Choroid plexus epithelial cell (primary cell): ENCODE results near the gene RAB4B.
"Not testable (repeated sequence)": the region's sequence is repeated elsewhere in the genome, so short reads cannot be mapped to it uniquely, and the experiment has no call there.

Experiments
- DNase-seq: peaks from one replicate; pipeline ENCODE4 v3.0.0-alpha.2; 2010; ENCODE audit warnings: low read depth
- H3K4me3 ChIP-seq: 2 replicates; pipeline ENCODE4 v1.5.1; 2011; ENCODE audit warnings: low read depth, mild to moderate bottlenecking, control low read depth, low read length, moderate library complexity
- TF ChIP-seq, protein P1 (sequence below): conservative IDR thresholded peaks from 2 replicates; pipeline ENCODE4 v1.5.1; 2011; ENCODE audit warnings: low read depth, mild to moderate bottlenecking, control low read depth, inconsistent platforms, low read length, moderate library complexity

RAB4B gene

GRCh38 chr19:40777937-40778705, at the start of gene RAB4B:
Gene RAB4B, plus strand, starts transcription at chr19:40778247. Its CDS starts 129 bp downstream, at chr19:40778376.
- peak within 1 kb of the TSS; percentile 91 for H3K4me3 ChIP-seq
- TF ChIP-seq, protein P1, sequence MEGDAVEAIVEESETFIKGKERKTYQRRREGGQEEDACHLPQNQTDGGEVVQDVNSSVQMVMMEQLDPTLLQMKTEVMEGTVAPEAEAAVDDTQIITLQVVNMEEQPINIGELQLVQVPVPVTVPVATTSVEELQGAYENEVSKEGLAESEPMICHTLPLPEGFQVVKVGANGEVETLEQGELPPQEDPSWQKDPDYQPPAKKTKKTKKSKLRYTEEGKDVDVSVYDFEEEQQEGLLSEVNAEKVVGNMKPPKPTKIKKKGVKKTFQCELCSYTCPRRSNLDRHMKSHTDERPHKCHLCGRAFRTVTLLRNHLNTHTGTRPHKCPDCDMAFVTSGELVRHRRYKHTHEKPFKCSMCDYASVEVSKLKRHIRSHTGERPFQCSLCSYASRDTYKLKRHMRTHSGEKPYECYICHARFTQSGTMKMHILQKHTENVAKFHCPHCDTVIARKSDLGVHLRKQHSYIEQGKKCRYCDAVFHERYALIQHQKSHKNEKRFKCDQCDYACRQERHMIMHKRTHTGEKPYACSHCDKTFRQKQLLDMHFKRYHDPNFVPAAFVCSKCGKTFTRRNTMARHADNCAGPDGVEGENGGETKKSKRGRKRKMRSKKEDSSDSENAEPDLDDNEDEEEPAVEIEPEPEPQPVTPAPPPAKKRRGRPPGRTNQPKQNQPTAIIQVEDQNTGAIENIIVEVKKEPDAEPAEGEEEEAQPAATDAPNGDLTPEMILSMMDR, result no peak
- DNase-seq, result peak; percentile 100

DNA sequence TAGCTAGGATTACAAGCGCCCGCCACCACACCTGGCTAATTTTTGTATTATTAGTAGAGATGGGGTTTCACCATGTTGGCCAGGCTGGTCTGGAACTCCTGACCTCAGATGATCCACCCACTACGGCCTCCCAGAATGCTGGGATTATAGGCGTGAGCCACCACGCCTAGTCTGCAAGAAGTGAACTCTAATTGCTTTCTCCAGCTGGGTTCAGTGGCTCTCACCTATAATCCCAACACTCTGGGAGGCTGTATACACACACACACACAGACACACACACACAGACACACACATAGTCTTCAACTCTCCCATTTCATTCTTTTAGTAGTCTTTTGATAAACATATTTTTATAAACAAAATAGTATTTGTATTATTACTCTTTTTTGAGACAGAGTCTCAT, 48.0 kb upstream of the RAB4B start:
- H3K4me3 ChIP-seq, DNase-seq: not testable (repeated sequence)

GRCh38 chr19:40732304-40732703, 45.7 kb upstream of the RAB4B start:
- not testable (repeated sequence) for DNase-seq, H3K4me3 ChIP-seq

- no peak for DNase-seq
- TF ChIP-seq, protein P1, result no peak
- H3K4me3 ChIP-seq, result no peak overlapping the region
Measured at GRCh38 chr19:40733149-40733548, 44.9 kb upstream of the RAB4B start.

DNA sequence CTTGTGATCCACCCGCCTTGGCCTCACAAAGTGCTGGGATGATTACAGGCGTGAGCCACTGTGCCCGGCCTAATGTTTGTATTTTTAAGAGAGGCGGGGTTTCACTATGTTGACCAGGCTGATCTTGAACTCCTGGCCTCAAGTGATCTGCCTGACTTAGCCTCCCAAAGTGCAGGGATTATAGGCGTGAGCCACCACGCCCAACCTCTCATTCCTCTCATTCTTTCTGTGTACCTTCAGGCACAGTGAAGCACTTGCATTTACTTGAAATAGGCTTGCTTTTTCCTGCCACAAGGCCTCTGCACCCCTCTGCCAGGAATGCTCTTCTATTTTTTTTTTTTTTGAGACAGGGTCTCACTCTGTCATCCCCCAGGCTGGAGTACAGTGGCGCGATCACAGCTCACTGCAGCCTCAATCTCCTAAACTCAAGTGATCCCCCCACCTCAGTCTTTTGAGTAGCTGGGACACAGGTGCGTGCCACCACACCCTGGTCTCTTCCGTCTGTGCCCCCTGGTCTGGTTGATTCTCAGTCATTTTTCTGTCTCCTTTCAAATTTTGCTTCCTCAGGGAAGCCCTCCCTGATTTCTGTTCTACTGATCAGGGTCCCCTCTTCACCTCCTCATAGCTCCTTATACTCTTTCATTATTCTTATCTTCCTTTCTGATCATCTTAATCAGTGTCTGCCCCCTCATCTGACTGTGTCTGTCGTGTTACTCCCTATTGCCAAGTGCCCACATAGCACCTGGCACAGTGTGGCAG, 42.9 kb upstream of the RAB4B start:
- no peak overlapping the region for H3K4me3 ChIP-seq
- TF ChIP-seq, protein P1, result no peak
- DNase-seq, result no peak

- H3K4me3 ChIP-seq, result no peak overlapping the region
- no peak for DNase-seq
- TF ChIP-seq, protein P1, result no peak
Measured at GRCh38 chr19:40736661-40737060, 41.4 kb upstream of the RAB4B start.

DNA sequence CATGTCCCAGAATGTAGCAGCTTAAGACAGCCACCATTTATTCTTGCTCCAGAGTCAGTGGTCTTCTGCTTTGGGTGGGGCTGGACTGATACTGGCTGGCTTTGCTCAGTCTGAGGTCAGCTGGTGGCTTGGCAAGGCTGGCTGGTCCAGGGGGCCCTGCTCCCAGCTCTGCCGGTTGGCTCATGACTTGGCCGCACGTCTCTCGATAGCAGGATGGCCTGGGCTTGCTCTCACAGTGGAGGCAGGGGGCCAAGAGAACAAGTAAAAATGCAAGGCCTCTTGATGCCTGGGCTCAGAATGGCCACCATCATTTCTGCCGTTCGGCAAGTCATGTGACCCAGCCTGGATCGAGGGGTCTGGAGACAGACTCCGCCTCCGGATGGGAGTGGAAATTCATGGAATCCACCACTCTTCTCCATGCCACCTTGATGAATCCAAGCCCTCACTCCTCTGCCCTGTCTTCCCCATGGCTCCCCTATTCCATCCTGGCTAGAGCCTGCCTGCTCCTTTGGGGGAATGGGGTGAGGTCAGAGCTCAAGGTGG, 40.9 kb upstream of the RAB4B start:
- no peak for DNase-seq
- H3K4me3 ChIP-seq, result no peak overlapping the region
- TF ChIP-seq, protein P1, result no peak
